ENCODE measurements around the gene ABCC11.

Gene ABCC11

GRCh38 chr16:48125888-48126287, 121.5 kb downstream of the ABCC11 start:
- no peak for DNase-seq

DNA sequence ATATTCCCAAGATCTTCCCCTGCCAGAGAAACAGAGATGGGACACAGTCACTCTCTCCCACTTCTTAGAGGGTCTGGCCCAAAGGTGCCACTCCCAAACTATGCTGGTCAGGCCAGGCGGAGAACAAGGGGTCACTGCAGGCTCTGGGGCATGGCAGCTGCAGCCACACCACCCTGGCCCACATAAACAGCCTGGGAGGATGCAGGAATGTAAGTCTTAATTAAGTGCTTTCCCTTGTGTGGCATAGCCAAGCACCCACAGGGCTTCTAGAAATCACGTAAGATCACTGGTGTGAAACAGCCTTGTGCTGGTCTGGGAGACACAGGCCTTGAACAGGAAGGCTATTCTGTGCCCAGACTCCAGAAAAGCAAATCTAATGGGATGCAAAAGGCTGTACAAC, 123.1 kb downstream of the ABCC11 start:
- no peak for DNase-seq

DNA sequence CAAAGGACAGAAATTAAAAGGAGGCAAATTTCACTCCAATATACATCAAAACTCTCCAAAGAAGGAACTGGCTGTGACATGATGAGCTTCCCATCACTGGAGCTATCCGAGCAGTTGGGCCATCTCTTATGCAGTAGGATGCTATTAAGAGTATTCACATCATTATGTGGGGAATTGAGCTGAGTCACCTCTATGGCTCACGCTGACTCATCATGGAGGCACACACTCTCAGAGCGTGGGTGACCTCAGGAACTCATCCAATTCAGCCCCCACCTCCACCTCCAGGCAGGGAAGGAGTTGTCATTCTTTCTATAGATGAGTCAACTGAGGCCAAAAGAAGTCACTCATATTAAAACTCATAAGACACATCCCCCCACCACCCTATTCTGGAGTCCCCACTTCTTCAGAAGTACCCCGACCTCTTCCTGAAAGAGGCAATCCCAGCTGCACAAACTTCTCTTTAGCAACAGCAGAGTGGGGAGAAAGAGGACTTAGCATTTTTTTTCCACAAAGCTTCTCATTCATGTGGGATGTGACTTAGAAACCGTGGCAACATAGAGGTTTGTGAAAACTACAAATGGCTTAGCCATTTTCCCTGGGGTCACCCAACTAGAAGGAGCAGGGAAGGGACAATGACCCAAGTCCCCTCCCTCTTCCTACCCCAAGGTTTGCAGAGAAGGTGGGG, 124.1 kb downstream of the ABCC11 start:
- DNase-seq: no peak

GRCh38 chr16:48121276-48121675, 126.1 kb downstream of the ABCC11 start:
- no peak for DNase-seq

- no peak for DNase-seq
Observed at GRCh38 chr16:48118841-48119240, 128.5 kb downstream of the ABCC11 start.

DNA sequence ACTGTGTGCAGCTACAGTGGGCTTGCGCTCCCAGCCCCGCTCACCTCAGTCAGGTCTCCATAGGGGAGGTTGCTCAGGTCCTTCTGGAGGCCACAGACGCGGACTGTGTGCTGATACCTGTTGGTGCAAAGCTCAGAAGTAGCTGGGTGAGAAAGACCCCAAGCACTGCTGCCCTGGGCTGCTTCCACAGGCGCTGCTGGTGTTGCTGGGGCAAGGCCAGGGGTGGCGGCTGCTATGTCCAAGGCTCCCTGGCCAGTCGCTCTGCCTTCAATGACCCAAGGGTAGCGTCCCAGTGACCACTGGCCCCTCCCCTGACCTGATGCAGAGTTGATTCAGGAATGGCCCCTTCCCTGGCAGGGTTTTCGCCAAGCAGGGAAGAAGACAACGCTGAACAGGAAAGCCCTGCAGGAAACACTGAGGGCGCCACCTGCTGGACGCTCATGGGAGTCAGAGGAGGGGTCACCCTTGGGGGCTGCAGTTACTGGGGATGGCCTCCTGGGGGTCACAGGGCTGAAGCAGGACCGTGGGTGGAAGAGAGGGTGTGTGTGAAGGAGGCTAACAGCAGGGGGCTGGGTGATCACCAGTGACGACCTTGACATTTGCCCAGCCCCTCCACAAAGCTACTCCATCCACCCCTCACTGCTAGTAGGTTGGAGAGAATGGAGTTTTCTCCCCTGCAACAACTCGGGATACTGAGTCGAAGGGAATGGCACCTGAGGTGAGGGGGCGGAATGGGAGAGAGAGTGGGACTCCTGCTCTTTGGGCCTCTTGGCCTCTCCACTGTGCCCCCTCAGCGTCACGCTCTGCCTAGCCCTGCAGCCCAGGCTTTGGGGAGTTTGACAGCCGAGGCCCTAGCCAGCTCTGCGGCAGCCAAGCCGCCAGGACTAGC, 129.9 kb downstream of the ABCC11 start:
- peak in 1 of 2 experiments; percentile 2 for DNase-seq

Measured in NCI-H187 (cell line).